Activated T-helper 17 cell treated with anti-CD3 and anti-CD28 coated beads, Interleukin-2, amount 50 U/mL, for 72 hours (primary cell): ENCODE measurements around the gene MEAK7. TPM values are rescaled to one million over a fixed set of nuclear protein-coding genes. Genes with fewer than 3 reads are reported as not detected.

ENCODE experiments used
- ATAC-seq: fragments of 150-1000 bp; cut with Tn5 transposase; replicated peaks from 2 replicates; pipeline ENCODE4 v1.10.0; 2021; ENCODE audit warnings: mild to moderate bottlenecking, moderate library complexity
- H3K27ac Mint-ChIP-seq: one replicate; pipeline ENCODE4 v1.8.0; 2022; ENCODE audit warnings: mixed read lengths
- H3K27me3 Mint-ChIP-seq: one replicate; pipeline ENCODE4 v1.8.0; 2022; ENCODE audit warnings: mixed read lengths
- H3K36me3 Mint-ChIP-seq: one replicate; pipeline ENCODE4 v1.8.0; 2022; ENCODE audit warnings: low read depth, mild to moderate bottlenecking, mixed read lengths
- H3K4me1 Mint-ChIP-seq: one replicate; pipeline ENCODE4 v1.8.0; 2022; ENCODE audit warnings: mixed read lengths
- H3K4me3 Mint-ChIP-seq: one replicate; pipeline ENCODE4 v1.8.0; 2022; ENCODE audit warnings: mild to moderate bottlenecking, mixed read lengths
- H3K9me3 Mint-ChIP-seq: one replicate; pipeline ENCODE4 v1.8.0; 2022; ENCODE audit warnings: mixed read lengths
- total RNA-seq, 2 donors: library from RNA; stranded (reverse); gene quantifications; one replicate each; pipeline ENCODE4 v1.2.3, GENCODE V29; 2022

The MEAK7 gene
- total RNA-seq, 2 donors from 2014 or later: 18.5 to 28.5 TPM

DNA sequence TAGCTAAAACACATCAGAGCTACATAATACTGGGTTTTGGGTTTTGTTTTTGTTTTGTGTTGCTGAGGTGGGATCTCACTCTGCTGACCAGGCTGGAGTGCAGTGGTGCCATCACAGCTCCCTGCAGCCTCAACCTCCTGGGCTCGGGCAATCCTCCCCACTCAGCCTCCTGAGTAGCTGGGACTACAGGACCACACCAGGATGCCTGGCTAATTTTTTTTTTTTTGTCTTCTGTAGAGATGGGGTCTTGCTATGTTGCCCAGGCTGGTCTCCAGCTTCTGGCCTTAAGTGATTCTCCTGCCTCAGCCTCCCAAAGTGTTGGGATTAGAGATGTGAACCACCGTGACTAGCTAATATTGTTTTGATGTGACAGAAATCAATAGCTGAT lies 6.2 kb downstream of the MEAK7 start:
- no peak overlapping the region for H3K27ac Mint-ChIP-seq
- H3K4me3 Mint-ChIP-seq: no peak overlapping the region
- peaks cover 46% of the 10 kb centered on the region for H3K36me3 Mint-ChIP-seq
- no peaks in the 10 kb centered on the region for H3K27me3 Mint-ChIP-seq
- ATAC-seq: no peak
- no peaks in the 10 kb centered on the region for H3K9me3 Mint-ChIP-seq
- no peaks in the 10 kb centered on the region for H3K4me1 Mint-ChIP-seq

DNA sequence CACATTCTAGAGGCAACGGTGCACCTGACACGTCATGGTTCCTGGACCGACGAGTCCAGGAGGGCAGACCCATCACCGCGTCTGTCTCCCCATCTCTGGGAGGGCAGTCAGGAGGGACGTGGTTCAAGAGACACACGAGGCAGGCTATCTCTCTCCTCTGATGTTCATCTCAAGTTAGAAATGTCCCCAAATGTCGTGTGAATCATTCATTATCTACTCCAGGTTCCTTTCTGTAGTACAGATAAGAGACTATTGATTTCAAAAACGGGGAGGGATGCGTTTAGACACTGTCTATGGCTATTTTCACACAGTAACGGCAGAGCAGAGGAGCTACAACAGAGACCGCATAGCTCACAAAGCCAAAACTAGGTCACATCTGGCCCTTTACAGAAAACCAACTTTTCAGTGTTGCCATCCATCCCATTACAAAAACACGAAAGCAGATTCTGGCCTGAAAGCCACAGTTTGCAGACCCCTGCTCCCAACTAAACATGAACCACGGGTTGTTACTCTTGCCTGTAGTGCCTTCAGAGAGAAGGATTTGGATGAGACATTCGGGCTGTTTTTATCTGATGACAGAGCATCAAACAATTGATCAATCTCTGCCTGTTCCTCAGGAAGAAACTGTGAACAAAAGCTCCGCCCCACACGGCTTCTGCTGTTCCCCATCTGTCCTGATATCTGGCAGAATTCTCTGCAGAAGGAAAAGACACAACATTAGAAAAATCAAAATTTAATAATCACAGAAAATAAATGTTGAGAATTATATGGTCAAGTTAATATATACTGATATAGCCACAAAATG lies 6.8 kb downstream of the MEAK7 start:
- Mint-ChIP-seq H3K36me3 (peaks cover 51% of the 10 kb centered on the region), H3K4me1 (no peaks in the 10 kb centered on the region), H3K27ac (no peak overlapping the region), H3K9me3 (no peaks in the 10 kb centered on the region), H3K4me3 (no peak overlapping the region), H3K27me3 (no peaks in the 10 kb centered on the region)
- ATAC-seq: no peak

DNA sequence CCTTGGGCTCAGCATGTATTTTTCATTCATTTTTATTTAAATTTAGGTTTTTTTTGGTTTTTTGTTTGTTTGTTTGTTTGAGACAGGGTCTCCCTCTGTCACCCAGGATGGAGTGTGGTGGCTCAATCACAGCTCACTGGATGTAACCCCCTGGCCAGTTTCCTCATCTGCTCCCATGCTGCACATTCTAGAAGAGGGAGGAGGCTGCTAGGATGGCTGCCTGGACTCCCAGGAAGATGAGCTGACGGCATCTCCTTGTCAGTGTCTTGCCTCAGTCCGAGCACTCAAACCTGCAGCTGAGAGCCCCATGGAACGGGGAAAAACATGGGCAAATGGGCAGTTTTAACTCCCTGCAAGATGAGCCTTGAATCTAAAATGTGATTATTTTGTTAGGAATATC lies 7.5 kb downstream of the MEAK7 start:
- ATAC-seq: no peak
- no peak overlapping the region for H3K27ac Mint-ChIP-seq
- no peaks in the 10 kb centered on the region for H3K9me3 Mint-ChIP-seq
- no peaks in the 10 kb centered on the region for H3K27me3 Mint-ChIP-seq
- H3K36me3 Mint-ChIP-seq: peaks cover 52% of the 10 kb centered on the region
- H3K4me3 Mint-ChIP-seq: no peak overlapping the region
- H3K4me1 Mint-ChIP-seq: no peaks in the 10 kb centered on the region

GRCh38 chr16:84495506-84495905 lies 9.0 kb downstream of the MEAK7 start:
- no peaks in the 10 kb centered on the region for H3K27me3 Mint-ChIP-seq
- no peak for ATAC-seq
- H3K36me3 Mint-ChIP-seq: peaks cover 67% of the 10 kb centered on the region
- H3K4me3 Mint-ChIP-seq: no peak overlapping the region
- no peaks in the 10 kb centered on the region for H3K4me1 Mint-ChIP-seq
- no peaks in the 10 kb centered on the region for H3K9me3 Mint-ChIP-seq
- H3K27ac Mint-ChIP-seq: no peak overlapping the region

- H3K27me3 Mint-ChIP-seq: no peaks in the 10 kb centered on the region
- H3K27ac Mint-ChIP-seq: no peak overlapping the region
- H3K9me3 Mint-ChIP-seq: no peaks in the 10 kb centered on the region
- no peaks in the 10 kb centered on the region for H3K4me1 Mint-ChIP-seq
- ATAC-seq: no peak
- H3K4me3 Mint-ChIP-seq: no peak overlapping the region
- H3K36me3 Mint-ChIP-seq: peaks cover 50% of the 10 kb centered on the region
These were observed 15.3 kb downstream of the MEAK7 start for GRCh38 chr16:84489131-84489530.

- ATAC-seq: no peak
- Mint-ChIP-seq H3K4me1 (no peaks in the 10 kb centered on the region), H3K4me3 (no peak overlapping the region), H3K27me3 (no peaks in the 10 kb centered on the region), H3K36me3 (peaks cover 37% of the 10 kb centered on the region), H3K9me3 (no peaks in the 10 kb centered on the region), H3K27ac (no peak overlapping the region)
These were observed 17.1 kb downstream of the MEAK7 start for GRCh38 chr16:84487358-84487757.

DNA sequence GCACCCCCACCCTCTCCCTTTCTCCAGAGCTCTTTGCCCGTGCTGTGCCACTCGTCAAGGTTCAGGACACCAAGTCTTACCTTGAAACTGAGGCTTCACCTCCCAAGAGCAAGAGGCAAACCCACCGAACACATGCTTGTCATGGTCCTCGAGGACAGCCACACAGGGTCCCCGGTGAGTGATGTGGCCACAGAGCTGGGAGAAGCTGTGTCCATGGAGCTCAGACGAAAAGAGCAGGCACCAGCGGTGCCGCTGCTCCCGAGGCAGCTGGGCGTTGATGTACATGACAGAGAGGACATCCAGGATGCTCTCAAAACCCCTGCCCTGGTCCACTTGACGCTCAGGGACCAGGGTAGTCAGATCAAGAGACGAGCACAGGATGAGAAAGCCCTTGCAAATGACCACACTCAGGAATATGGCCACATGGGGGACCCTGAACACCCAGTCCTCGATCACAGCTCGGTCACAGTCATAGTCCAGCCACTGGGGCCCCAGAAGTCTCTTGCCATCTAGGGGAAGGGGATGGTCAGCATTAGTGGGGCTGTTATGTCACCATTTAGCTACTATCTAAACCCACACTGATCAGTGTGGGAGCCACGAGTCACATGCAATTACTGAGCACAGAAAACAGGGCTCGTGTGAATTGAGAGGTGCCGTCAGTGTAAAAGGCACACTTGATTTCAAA lies 17.8 kb downstream of the MEAK7 start:
- H3K36me3 Mint-ChIP-seq: peaks cover 33% of the 10 kb centered on the region
- no peaks in the 10 kb centered on the region for H3K9me3 Mint-ChIP-seq
- H3K4me3 Mint-ChIP-seq: no peak overlapping the region
- H3K27me3 Mint-ChIP-seq: no peaks in the 10 kb centered on the region
- no peaks in the 10 kb centered on the region for H3K4me1 Mint-ChIP-seq
- ATAC-seq: no peak
- H3K27ac Mint-ChIP-seq: no peak overlapping the region

- H3K9me3 Mint-ChIP-seq: no peaks in the 10 kb centered on the region
- H3K27me3 Mint-ChIP-seq: no peaks in the 10 kb centered on the region
- no peak overlapping the region for H3K4me3 Mint-ChIP-seq
- H3K36me3 Mint-ChIP-seq: peaks cover 28% of the 10 kb centered on the region
- no peak overlapping the region for H3K27ac Mint-ChIP-seq
- H3K4me1 Mint-ChIP-seq: no peaks in the 10 kb centered on the region
- no peak for ATAC-seq
These were observed 18.3 kb downstream of the MEAK7 start for GRCh38 chr16:84486126-84486525.

- H3K27ac Mint-ChIP-seq: peak overlapping the region; percentile 30
- no peak overlapping the region for H3K4me3 Mint-ChIP-seq
- peaks cover 21% of the 10 kb centered on the region for H3K36me3 Mint-ChIP-seq
- no peaks in the 10 kb centered on the region for H3K27me3 Mint-ChIP-seq
- no peaks in the 10 kb centered on the region for H3K4me1 Mint-ChIP-seq
- no peaks in the 10 kb centered on the region for H3K9me3 Mint-ChIP-seq
- ATAC-seq: no peak
These were observed 19.0 kb downstream of the MEAK7 start for GRCh38 chr16:84485255-84486010.

- ATAC-seq: no peak
- peaks cover 16% of the 10 kb centered on the region for H3K36me3 Mint-ChIP-seq
- no peaks in the 10 kb centered on the region for H3K9me3 Mint-ChIP-seq
- H3K4me1 Mint-ChIP-seq: no peaks in the 10 kb centered on the region
- H3K27ac Mint-ChIP-seq: no peak overlapping the region
- H3K27me3 Mint-ChIP-seq: no peaks in the 10 kb centered on the region
- H3K4me3 Mint-ChIP-seq: no peak overlapping the region
These were observed 19.7 kb downstream of the MEAK7 start for GRCh38 chr16:84484579-84485254.

GRCh38 chr16:84483882-84484565 lies 20.4 kb downstream of the MEAK7 start:
- Mint-ChIP-seq H3K4me1 (no peaks in the 10 kb centered on the region), H3K9me3 (no peaks in the 10 kb centered on the region), H3K36me3 (peaks cover 16% of the 10 kb centered on the region)

GRCh38 chr16:84482951-84483881 lies 21.2 kb downstream of the MEAK7 start:
- no peak overlapping the region for H3K27ac Mint-ChIP-seq
- no peaks in the 10 kb centered on the region for H3K9me3 Mint-ChIP-seq
- H3K36me3 Mint-ChIP-seq: peaks cover 11% of the 10 kb centered on the region
- no peaks in the 10 kb centered on the region for H3K27me3 Mint-ChIP-seq
- H3K4me3 Mint-ChIP-seq: no peak overlapping the region
- ATAC-seq: no peak
- H3K4me1 Mint-ChIP-seq: no peaks in the 10 kb centered on the region

More at GRCh38 chr16:84483882-84484565, 20.4 kb downstream of the MEAK7 start:
- H3K4me3 Mint-ChIP-seq: no peak overlapping the region
- no peak overlapping the region for H3K27ac Mint-ChIP-seq
- ATAC-seq: no peak
- H3K27me3 Mint-ChIP-seq: no peaks in the 10 kb centered on the region
